Islet of Langerhans (tissue), 1 donor: Measurements from ENCODE around the gene CHN1.

Experiments
- FAIRE-seq: peaks from one replicate; lab custom pipeline; 2011; peaks lifted over from hg19 to GRCh38; lab: Jason Lieb, UNC

Gene CHN1

DNA sequence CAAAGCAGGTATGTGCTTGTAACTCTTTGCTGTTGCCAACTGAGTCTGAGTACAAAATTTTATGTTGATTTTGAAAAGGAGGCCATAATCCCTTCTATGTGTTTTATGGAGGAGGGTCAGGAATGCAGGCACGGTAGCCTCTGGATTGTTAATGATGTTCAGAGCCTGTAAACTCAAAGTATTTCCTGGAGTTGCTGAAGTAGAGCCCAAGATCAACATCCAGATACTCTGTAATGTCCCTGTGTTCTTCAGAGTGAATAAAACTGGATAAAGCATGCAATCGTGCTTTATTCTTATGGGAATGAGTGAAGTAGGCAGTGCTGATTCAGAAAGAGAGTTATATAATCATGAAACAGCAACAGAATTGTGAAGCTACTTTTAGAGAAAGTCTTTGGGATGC lies 179.1 kb downstream of the CHN1 start:
- no peak for FAIRE-seq

DNA sequence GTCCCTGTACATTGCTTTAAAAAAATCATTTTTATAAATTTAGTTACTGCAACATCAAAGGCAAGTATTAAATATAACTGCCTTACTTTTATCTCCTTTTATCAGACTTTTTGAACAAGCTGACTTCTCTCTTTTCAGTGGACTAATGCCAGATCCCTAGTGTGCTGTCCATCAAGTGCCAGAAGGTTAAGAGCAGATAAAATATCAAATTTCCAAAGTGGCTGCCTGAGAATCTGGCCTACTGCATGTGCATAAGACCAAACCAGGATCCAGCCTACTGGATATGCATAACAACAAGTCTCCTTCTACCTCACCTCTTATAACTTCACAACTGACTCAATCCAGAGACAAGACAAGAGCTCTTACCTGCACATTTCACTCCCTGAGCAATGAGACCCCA lies 181.1 kb downstream of the CHN1 start:
- FAIRE-seq, result no peak

DNA sequence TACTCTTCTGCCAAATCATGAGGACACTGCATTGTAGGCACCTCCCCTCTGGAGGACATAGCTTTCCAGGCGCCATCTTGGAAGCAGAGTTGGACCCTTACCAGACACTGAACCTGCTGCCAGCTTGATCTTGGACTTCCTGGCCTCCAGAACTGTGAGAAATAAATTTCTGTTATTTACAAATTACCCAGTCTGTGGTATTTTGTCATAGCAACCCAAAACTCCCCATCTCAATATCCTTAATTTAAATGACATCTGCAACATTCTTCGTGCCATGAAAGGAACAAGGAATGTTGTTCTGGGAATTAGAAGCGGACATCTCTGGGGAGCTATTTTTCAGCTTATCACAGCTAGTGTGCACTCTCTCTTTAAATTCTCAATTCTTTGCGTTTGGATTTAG lies 183.6 kb downstream of the CHN1 start:
- FAIRE-seq, result no peak

DNA sequence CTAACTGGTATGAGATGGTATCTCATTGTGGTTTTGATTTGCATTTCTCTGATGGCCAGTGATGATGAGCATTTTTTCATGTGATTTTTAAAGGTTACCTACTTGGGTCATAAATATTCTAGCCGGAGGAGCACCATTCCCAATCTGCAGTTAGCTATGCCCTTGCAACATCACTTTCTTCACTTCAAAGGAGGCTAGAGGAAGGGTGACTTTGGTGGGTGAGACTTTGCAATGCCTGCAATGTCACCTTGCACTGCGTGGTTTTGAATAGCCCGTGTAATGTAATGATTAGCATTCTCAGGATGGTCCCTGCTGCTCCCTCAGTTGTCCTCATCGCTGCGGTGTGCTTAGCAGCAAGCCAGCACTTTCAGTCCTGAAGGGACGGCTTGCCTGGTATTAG lies 184.8 kb downstream of the CHN1 start:
- no peak for FAIRE-seq

DNA sequence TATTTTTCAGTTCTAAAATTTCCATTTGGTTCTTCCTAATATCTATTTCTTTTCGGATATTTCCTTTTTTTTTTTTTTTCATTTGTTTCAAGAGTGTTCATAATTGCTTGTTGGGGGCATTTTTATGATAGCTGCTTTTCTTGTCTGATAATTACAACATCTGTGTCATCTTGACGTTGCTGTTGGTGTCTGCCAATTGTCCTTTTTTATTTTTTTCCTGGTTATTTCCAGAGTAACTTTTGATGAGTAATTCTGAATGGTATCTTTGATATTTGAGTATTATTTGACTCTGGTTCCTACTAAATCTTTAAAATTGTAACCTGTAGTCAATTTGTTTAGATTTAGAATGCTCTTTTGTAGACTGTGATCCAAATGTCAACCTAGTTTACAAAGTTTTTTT lies 189.7 kb downstream of the CHN1 start:
- FAIRE-seq, result no peak

DNA sequence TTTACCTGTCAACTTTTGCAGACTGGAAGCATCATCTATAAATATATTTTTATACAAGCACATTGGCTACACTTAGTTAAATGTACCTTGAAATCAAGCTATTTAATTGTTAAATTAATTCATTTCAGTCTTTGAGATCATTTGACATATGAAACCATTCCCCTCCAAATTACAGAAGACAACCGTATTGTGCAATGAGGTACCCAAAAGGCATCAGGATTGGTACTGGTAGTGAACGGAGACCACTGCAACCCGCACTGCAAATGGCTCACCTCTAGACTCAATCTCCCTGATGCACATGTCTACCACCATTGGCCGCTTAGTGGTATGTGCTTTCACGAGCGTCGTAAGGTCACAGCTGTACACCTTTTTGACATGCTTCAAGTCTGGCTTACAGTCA lies 193.1 kb downstream of the CHN1 start:
- FAIRE-seq, result no peak

DNA sequence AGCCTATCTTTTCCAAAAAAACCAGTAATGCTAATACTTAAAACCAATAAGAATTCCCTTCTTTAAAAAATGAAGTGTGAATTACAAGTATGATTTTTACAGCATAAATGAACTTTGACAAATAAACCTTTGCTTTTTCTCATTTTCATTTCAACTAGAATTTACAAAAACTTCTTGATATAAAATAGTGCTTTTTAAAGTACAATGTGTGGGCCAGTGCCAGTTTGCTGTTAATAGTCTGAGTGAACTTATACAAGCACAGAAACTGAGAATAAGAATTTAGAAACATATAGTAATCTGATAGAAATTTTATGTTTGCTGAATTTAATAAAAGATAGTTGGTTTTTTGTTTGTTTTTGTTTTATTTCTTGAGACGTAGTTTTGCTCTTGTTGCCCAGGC lies 197.2 kb downstream of the CHN1 start:
- peak; percentile 33 for FAIRE-seq

DNA sequence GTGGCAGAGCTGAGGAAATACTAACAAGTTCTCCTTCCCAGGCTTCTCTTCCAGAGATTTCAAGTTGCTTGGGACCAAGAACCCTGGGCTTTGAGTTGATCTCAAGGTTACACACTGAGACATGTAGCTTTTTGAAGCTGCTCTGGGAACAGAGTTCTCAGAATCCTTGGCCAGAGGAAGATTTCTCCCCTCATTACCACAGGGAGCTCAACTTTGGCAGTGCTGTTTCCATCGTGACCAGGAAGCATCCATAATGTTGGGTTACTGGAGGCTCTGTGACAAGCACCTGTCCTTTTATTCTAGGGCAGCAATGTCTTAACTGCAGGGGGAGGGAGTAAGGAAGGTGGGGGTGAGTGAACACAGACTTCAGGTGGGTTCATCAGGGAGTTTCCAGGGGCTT lies 199.4 kb downstream of the CHN1 start:
- no peak for FAIRE-seq

DNA sequence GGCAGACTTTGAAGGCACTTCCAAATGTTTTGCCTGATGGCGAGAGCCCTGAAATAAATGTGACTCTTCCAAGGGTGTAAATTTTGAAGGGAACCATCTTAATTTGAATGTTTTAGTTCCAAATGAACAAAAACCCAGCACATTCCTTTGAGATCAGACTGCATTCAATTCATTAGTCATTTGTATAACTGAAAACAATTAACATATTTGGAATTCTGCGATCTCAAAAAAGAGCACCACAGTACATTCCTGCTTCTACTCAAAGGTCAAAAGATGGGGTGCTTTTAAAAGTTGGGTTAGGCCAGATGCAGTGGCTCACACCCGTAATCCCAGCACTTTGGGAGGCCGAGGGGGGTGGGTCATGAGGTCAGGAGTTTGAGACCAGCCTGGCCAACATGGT lies 202.7 kb downstream of the CHN1 start:
- no peak for FAIRE-seq

DNA sequence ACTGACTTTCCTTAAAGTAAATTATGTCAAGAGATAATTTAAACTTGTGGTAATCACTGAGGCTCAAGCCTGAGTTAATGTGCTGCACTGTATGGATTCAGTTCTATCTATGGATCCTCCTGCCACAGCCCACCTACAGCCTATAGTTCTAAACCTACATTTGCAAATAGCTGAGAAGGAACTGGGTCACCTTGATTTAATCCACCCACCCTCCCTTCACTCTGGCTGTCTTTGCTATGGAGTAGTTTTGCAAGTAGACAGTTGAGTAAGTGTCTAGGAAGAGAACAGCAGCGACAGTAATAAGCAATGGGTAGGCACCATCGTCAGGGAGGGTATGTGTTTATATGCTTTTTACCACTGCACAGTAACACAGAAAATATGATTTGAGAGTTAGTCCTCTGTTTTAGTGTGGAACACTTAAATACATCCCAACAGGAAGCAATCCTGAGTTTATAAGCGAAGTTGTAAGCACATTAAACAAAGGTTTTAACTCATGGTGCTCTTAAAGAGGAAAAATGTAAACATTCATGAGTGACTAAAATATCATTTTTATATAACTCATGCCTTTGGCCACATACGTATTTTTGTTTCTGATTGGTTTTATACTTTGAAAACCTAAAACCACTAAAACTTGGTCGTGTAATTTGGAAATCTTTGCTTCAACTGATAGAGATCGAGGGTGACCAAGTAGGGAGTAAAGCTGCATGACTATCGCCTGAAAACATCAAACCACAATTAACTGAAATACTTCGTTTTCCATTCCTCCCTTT lies 204.6 kb downstream of the CHN1 start:
- no peak for FAIRE-seq

DNA sequence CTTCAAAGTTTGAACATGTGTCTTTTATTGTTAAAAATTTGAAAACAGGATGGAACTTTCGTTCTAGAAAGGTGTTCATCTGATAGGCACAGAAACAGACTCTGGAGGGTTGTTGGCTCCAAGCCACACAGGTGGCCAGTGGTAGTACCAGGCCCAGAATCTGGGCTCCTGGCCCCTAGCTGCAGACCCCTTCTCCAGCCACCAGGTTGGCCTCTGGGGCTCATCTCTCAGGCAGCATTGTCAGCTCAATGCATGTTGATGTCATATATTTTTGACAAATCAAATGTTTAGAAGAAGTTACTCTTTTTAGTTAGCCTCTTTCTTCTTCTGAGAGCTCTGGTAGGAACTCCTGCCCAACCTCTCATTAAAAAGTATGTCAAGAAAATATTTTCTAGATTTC lies 206.4 kb downstream of the CHN1 start:
- FAIRE-seq, result no peak

DNA sequence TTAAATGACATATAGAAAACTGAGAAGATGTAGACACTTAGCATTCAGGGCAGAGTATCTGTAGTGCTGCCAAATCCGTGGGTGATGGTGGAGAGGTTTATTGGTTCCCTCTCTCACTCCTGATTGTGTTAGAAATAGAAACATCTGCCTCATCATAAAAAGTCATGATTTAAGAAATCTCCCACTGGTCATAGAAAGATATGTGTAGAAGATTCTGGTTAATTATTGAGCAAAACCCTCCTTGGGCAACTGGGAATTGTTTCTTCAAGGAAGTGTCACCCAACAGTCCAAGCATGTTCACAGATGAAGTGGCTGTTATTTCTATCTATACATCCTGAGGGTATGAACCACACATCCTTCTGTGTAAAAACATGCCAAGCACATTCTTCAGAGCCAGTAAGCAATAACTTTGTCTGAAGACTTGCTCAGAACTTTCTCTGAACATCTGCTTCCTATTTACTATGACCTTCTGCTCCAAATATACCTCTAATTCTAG lies 207.4 kb downstream of the CHN1 start:
- FAIRE-seq, result no peak

DNA sequence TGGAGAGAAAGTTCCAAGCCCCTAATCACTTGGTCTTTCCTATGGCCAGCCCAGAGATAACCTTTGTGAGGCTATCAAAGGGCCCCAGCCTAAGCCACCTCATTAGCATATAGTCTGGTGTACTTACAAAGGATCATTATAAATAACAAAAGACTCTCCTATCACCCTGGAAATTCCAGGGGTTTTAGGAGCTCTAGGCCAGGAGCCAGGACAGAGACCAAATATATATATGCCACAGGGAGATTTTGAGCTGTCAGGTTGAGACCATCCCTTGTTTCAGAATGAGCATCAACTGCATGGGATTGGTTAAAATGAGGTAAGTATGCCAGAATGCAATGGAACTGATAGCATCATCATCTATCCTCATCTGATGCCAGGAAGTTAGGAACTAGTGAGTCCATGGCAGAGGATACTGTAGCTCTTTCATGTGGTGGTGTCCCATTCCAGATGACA lies 208.8 kb downstream of the CHN1 start:
- FAIRE-seq, result no peak

DNA sequence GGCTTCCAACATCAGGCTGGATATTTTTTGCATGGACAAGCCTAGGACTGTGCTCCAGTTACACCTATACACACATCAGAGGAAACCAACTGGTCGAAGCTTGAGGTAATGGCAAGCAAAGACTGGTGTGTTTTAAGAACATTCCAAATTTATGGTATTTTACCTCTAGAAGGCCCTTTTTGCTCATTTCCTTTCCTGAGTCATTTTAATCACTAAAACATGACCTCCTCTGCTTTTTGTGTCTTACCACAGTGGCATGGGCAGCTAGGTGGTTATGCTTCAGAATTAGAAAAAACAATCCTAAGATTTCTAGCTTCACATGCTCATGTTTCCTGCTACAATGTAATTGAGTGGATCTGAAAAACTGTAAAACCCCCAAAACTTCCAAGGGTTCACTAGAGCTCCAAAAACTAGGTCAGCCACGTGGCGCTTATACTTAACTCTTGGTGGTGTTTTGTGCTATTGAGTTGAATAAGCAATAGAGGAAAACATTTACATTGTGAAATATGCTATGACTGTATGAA lies 210.3 kb downstream of the CHN1 start:
- FAIRE-seq, result no peak

DNA sequence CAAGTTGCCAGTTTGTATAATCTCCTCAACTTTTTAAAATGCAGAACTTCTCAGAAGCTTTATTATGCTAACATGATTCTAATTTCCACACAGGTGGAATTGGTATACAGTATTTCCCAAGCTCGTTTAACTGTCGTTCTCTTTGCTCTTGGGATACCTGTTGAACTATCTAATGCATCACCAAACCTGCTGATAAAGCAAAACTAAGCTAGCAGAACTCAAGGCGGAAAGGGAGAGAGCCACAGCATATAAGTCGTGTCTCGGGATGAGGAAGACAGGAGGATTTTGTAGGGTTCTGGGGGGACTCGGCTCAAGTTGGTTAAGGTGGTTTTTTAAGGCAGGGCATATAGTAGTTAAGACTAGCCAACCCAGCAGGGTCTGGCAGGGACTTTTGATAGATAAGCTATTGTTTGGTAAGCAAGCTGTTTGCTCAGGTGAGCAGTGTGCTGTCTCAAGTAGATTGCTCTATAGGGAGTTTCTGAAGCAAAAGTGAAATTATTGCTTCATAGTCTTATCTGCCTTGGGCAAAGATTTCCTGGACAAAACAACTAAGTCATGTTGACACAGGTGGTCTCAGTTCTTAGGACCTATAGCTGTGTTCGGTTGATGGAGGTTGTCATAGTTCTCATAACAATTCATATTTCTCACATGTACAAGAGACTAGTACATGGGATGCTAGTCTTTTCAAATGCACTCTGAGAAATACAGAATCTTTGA lies 212.7 kb downstream of the CHN1 start:
- no peak for FAIRE-seq

DNA sequence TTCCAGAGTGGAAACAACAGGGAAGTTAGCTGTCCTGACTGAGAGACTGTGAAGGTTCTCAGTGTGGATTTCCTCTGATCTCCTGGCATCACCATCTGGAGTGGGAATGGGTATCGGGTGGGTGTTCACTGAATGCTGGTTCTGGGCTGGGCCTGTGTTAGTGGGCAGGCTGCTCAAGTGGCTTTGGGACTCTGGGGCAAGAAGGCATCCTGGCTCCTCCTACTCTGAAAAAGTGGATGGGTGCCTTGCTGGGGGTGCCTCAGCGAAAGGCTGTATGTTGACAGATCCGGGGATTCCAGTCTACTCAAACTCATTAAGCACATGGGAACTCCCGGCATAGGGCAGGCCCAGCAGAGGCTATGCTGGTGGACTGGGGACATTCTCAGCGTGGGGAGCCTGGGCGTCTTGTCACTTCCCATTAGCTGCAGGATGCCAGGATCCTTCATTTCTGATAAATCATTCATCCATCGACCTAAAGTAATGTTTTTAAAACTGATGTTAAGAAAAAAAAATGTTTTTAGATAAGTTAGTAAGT lies 213.4 kb downstream of the CHN1 start:
- FAIRE-seq, result no peak

DNA sequence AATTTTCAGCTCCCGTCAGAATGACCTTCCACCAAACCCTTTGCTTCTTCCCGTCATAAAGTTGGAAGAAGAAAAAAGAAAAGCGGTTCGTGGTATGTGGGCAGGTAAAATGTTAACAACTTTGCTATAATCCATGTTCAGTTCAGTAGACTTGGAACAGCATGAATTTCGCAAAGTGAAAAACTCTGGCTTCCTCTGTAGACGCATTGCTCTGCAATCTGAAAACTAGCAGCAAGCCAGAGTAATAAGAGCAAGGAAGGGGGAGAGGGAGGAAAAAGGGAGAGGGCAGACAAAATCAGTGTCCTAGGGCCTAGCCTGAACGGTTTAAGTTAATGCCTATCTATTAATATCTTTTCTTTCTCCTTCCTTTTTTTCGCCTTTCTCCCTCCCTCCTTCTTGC lies 214.2 kb downstream of the CHN1 start:
- FAIRE-seq, result no peak

DNA sequence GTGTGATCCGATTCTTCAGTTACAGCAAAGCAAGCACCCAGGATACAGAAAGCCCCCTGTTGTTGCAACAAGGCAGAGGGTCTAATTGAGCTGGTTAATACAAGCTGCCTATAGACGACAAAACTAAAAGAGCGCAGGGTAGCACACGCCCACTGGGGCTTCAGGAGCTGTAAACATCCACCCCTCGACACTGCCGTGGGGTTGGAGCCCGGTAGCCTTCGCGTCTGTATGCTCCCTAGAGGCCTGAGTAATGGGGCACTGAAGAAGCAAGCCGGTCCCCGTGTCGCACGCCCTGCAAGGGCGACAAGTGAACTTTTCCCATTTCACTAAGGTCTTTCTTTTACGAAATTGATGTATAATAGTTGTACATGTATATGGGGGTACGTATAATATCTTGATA lies 216.2 kb downstream of the CHN1 start:
- no peak for FAIRE-seq

DNA sequence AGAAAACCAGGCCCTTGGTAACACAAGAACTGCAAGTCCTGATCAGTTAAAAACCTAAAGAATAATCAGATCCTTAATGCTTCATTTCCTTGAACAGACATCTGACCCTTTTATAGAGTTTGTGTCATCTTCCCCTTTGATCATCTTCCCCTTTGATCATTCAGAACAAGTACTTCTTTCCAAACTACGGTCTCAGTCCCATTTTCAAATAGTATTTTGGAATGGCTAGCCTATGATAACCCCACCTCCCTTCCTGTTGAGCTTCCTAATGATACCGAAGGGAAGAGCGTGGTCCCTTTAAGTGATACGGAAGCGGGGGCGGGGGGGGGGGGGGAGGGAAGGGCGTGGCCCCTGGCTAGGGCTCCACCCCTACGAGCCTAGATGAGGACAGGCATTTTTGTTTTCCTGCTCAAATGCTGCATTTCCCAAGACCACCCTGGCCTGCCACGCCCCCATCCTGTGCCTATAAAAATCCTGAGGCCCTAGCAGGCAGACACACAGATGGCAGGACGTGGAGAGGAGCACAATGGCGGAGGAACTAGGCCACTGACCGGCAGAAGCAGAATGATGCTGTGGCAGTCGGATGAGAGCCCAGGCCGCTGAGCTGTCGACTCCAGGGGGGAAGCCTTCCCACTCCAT lies 216.8 kb downstream of the CHN1 start:
- no peak for FAIRE-seq

DNA sequence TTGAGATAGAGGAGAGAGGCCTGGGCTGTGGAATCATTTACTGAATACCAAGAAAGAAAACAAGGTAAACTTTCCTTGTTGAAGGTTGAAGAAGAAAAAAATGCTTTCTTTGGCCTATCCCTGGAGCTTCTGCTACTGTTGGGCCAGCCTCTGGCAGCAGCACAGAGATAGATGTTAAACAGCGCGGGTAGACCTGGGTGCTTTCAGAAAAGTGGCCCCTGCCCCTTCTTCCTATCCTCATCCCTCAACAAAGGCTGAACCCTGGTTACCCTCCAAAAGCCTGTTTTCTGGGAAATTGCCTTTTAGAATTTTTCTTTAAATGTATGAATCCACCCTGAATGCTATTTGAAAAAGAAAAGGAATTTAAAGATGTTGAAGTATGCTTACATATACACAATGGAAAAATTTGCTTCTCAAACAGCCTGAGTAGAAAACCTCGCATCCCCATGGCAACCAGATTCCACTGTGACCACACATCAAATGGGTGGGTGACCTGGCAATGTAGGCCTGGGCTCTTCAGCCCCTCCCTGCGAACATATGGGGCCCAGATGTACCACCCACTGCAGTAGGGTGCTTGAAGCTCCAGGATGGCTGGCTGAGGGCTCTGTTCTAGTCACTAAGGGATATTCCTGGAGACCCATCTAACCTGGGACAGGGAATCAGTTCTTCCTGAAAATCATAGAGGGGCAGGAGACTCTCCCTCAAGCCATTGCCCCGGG lies 217.5 kb downstream of the CHN1 start:
- FAIRE-seq, result no peak

DNA sequence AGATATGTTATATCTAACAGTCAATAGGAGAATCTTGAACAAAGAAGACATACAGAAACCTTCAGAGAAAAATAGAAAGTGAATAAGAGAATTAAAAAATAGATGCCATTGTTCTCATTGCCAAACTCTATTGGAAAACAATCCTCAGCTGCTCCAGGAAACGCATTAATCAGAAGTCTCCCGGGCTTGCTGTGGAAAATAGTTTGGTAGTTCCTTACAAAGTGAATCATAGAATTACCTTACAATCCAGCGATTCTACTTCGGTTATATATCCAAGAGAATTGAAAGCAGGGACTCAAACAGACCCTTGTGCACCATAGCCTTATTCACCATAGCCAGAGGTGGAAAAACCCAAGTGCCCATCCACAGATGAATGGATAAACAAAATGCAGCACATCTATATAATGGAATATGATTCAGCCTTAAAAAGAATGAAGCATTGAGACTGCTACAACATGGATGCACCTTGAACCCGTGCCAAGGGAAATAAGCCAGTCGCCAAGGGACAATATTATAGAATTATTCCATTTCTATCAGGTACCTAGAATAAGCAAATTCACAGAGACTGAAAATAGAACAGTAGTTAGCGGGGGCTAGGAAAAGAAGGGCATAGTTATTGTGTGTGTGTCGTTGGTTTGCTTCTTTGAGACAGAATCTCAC lies 219.0 kb downstream of the CHN1 start:
- no peak for FAIRE-seq

DNA sequence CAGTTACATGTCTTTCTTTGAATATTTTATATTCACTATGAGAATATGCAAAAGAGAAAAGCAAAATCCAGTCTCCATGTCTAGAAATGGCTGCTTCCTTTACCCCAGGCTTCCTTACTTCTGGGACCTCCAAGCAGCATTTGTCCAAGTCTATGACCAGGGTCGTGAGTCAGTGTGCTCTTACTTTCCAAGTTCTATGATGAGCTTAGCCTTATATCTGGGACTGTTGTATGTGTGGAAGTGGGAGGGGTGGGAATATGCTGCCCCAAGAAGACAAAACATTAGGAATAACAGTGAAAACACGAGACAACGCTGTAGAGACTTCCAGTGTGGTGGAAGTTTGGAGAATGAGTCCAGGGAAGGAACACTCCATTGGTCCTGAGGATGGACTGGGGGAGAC lies 219.7 kb downstream of the CHN1 start:
- FAIRE-seq, result no peak
